Measurements from ENCODE around the gene MRPS22.
A peak's percentile ranks its signal among the peaks of the same experiment; 100 is the strongest.
"Not testable (repeated sequence)": the region's sequence is repeated elsewhere in the genome, so short reads cannot be mapped to it uniquely, and the experiment has no call there.

Gene MRPS22

GRCh38 chr3:139364549-139364948 is 20.7 kb downstream of the MRPS22 start:
- H3K4me3 ChIP-seq (ENCODE audit: low read depth, low read length) = no peak overlapping the region
- no peak for DNase-seq (ENCODE audit: low read depth)
- TF ChIP-seq CTCF (conservative IDR thresholded peaks at IDR 0.05; ENCODE audit: low read depth, low read length) = no peak

GRCh38 chr3:139374099-139374498 is 30.3 kb downstream of the MRPS22 start:
- TF ChIP-seq CTCF (conservative IDR thresholded peaks at IDR 0.05; ENCODE audit: low read depth, low read length) = no peak
- no peak overlapping the region for H3K4me3 ChIP-seq (ENCODE audit: low read depth, low read length)
- no peak for DNase-seq (ENCODE audit: low read depth)

- no peak overlapping the region for H3K4me3 ChIP-seq (ENCODE audit: low read depth, low read length)
- TF ChIP-seq CTCF (conservative IDR thresholded peaks at IDR 0.05; ENCODE audit: low read depth, low read length) = no peak
- DNase-seq (ENCODE audit: low read depth) = no peak
These were observed 33.6 kb downstream of the MRPS22 start for GRCh38 chr3:139377378-139377777.

GRCh38 chr3:139378587-139379241 is 34.9 kb downstream of the MRPS22 start:
- TF ChIP-seq CTCF (conservative IDR thresholded peaks at IDR 0.05; ENCODE audit: low read depth, low read length) = no peak
- no peak overlapping the region for H3K4me3 ChIP-seq (ENCODE audit: low read depth, low read length)
- DNase-seq (ENCODE audit: low read depth) = peak; percentile 35

- TF ChIP-seq CTCF (conservative IDR thresholded peaks at IDR 0.05; ENCODE audit: low read depth, low read length) = no peak
- no peak for DNase-seq (ENCODE audit: low read depth)
- H3K4me3 ChIP-seq (ENCODE audit: low read depth, low read length) = no peak overlapping the region
These were observed 36.8 kb downstream of the MRPS22 start for GRCh38 chr3:139380575-139380974.

GRCh38 chr3:139382291-139382690 is 38.5 kb downstream of the MRPS22 start:
- DNase-seq (ENCODE audit: low read depth); H3K4me3 ChIP-seq (ENCODE audit: low read depth, low read length): not testable (repeated sequence)

- H3K4me3 ChIP-seq (ENCODE audit: low read depth, low read length) = peak overlapping the region; percentile 89
- no peak for TF ChIP-seq CTCF (conservative IDR thresholded peaks at IDR 0.05; ENCODE audit: low read depth, low read length)
- DNase-seq (ENCODE audit: low read depth) = no peak
These were observed 44.3 kb downstream of the MRPS22 start for GRCh38 chr3:139388077-139388476.

Data from choroid plexus epithelial cell (primary cell).